Adrenal gland (tissue), 12 donors: Measurements from ENCODE around the gene CELF2. TPM values are rescaled to one million over a fixed set of nuclear protein-coding genes. Genes with fewer than 3 reads are reported as not detected.

Experiments used
- DNase-seq, 7 donors: peaks; one replicate each; pipeline ENCODE4 v3.0.0-alpha.2; 2019 to 2020
- H3K27ac ChIP-seq, 5 donors: fragments of 200-600 bp; sonication (generic) in 4 of 5; 1 replicate in 3 of 5; 2 replicates in 2 of 5; pipeline versions ENCODE4 v1.5.1 to v1.8.0; 2016 to 2020; ENCODE audit warnings: mild to moderate bottlenecking in 1 of 5
- H3K27me3 ChIP-seq: fragments of 200-600 bp; 2 replicates; pipeline ENCODE4 v1.8.0; 2021
- H3K36me3 ChIP-seq, 2 donors: fragments of 200-600 bp; replicated peaks in 1 of 2; 1 replicate in 1 of 2; 2 replicates in 1 of 2; pipeline versions ENCODE4 v1.5.1 to v1.8.0; 2018 to 2022
- H3K4me1 ChIP-seq, 2 donors: fragments of 200-600 bp; replicated peaks in 1 of 2; 1 replicate in 1 of 2; 2 replicates in 1 of 2; pipeline versions ENCODE4 v1.5.1 to v1.8.0; 2018 to 2021
- H3K4me3 ChIP-seq, 4 donors: fragments of 200-600 bp; sonication (generic) in 3 of 4; one replicate each; pipeline ENCODE4 v1.5.1; 2016 to 2018
- H3K9me3 ChIP-seq, 3 donors: fragments of 200-600 bp; sonication (generic) in 1 of 3; replicated peaks in 1 of 3; 1 replicate in 2 of 3; 2 replicates in 1 of 3; pipeline versions ENCODE4 v1.5.1 to v1.8.0; 2016 to 2021
- CTCF ChIP-seq, 6 experiments: fragments of 450-650 bp in 4 of 6; fragments of 200-600 bp in 2 of 6; sonication (generic) in 1 of 6; IDR thresholded peaks; 1 replicate in 5 of 6; 2 replicates in 1 of 6; pipeline versions ENCODE4 v1.5.1 to v1.8.0; 2016 to 2021; ENCODE audit warnings: antibody characterized with exemption in 6 of 6, mild to moderate bottlenecking in 2 of 6, moderate library complexity in 1 of 6
- POLR2A ChIP-seq, 2 donors: fragments of 450-650 bp; IDR thresholded peaks; one replicate each; pipeline ENCODE4 v1.6.1; 2017; ENCODE audit warnings: antibody characterized with exemption in 2 of 2, mild to moderate bottlenecking in 2 of 2, moderate library complexity in 1 of 2
- WGBS, 4 donors: extraction: QIAGEN DNeasy Blood & Tissue Kit in 2 of 4; methylation state at CpG; one replicate each; pipeline versions ENCODE4 v1.1.5 to v1.1.7; 2013 to 2017; 5-methylcytosine and 5-hydroxymethylcytosine counted together
- intact Hi-C, 2 donors: fragments of 100-400 bp; cut with DNase I; formaldehyde crosslinking; loops; one replicate each; pipeline versions ENCODE4 v1.14.1 to v1.15.0; 2022 to 2023
- polyA plus RNA-seq, 3 donors: library from polyadenylated mRNA; stranded (reverse); fragments of 200-250 nt in 2 of 3; fragments of 350-450 nt in 1 of 3; fragmentation: Illumina TruSeq in 1 of 3; extraction: RNeasy Lipid Tissue Mini Kit (QIAGEN cat#74804) in 1 of 3; gene quantifications; one replicate each; pipeline ENCODE4 v1.2.3, GENCODE V29; 2013 to 2014
- total RNA-seq, 9 donors: library from RNA; depleted of rRNA in 4 of 9; stranded (reverse); fragments of >200 nt in 4 of 9; fragments of 120-200 nt in 1 of 9; fragmentation: NEBNext Ultra II Directional in 1 of 9; extraction: Animal tissue kit (Norgen Biotek cat#: 25700) in 1 of 9; gene quantifications; one replicate each; pipeline versions ENCODE4 v1.1.0 to v1.2.4, GENCODE V29; 2013 to 2023
- donor health status: healthy with polysubstance abuse.
- donor health status: Bipolar disorder and iron deficiency.
- donor health status: DM: yes; HTN: yes; CAD: no.
- donor health status: DM: no; HTN: no; CAD: no.
- donor health status: DM: no; HTN: no; CAD: no.
- donor health status: DM: yes; HTN: yes; CAD: no.

Gene CELF2
- total and polyA plus RNA-seq, 12 donors, result 2.7 to 26.0 (median 10.3) TPM

DNA sequence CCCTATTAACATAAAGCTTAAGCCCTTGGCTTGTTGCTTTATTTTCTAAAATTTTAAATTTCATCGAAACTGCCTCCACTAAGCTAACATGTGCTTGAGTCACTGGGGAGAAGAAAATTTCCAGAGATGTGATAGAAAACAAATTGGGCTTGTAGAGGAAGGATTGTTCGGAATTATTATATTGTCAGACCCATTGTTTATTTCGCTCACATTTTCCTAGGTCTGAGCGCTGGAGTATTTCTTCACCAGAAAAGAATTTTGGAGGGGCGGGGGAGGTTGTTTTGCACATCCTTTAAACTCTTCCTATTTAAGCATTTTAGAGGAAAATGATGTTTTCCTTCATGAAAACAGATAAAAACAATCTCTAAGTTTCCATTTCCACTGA is 29.1 kb downstream of the CELF2 start:
- Histone ChIP-seq H3K36me3 (no peaks in the 10 kb centered on the region), H3K4me1 (peaks cover 0 to 3% of the 10 kb centered on the region in 2 donors), H3K9me3 (no peaks in the 10 kb centered on the region), H3K27ac (no peak overlapping the region), H3K27me3 (no peaks in the 10 kb centered on the region), H3K4me3 (no peak overlapping the region)
- intact Hi-C loops, result no loop called here
- 80 to 90% (median 86%) methylated on average over 5 of the region's 5 CpGs for whole genome bisulfite sequencing, 4 donors
- DNase-seq, result no peak
- no peak for TF ChIP-seq CTCF (IDR thresholded peaks at IDR 0.05)
- no peak for TF ChIP-seq POLR2A (IDR thresholded peaks at IDR 0.05)

DNA sequence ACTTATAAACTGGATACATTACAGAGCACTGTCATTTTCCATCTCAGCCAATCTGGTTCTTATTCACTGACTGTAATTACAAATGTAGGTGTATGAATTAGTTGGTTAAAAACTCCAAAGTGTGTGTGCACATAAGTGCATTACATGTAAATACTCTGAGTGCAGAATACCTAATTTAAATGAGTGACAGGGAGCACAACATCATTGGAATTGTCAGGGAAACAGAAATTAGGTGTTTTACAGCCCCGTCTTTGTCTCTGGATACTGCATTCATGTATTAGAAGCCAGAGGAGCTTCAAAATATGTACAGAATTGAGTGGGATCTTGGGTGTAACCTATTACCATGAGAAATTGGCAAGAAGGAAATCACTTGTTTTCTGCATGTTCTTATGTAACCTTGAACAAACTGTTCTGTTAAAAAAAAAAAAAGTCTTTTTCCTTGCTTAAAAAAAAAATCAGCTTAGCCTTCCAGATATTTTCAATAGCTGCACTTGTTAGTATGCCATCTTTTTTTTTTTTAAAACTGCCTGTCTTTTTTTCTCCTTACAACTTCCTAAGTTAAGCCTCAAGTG is 31.1 kb downstream of the CELF2 start:
- no peaks in the 10 kb centered on the region for H3K36me3 ChIP-seq
- no peak overlapping the region for H3K27ac ChIP-seq
- intact Hi-C loops, result no loop called here
- no peaks in the 10 kb centered on the region for H3K9me3 ChIP-seq
- H3K4me1 ChIP-seq, result peaks cover 0 to 3% of the 10 kb centered on the region in 2 donors
- no peak for TF ChIP-seq POLR2A (IDR thresholded peaks at IDR 0.05)
- no peak for TF ChIP-seq CTCF (IDR thresholded peaks at IDR 0.05)
- DNase-seq, result no peak
- no peaks in the 10 kb centered on the region for H3K27me3 ChIP-seq
- no peak overlapping the region for H3K4me3 ChIP-seq
- 21 to 78% (median 70%) methylated on average over 1 of the region's 1 CpG for WGBS, 4 donors

- peaks cover 0 to 3% of the 10 kb centered on the region in 2 donors for H3K4me1 ChIP-seq
- no peak overlapping the region for H3K4me3 ChIP-seq
- no peaks in the 10 kb centered on the region for H3K36me3 ChIP-seq
- no peak overlapping the region for H3K27ac ChIP-seq
- no peaks in the 10 kb centered on the region for H3K9me3 ChIP-seq
- no peak for DNase-seq
- TF ChIP-seq POLR2A (IDR thresholded peaks at IDR 0.05) (no peak), CTCF (IDR thresholded peaks at IDR 0.05) (no peak)
- intact Hi-C loops, result no loop called here
- 89 to 92% (median 90%) methylated on average over 5 of the region's 5 CpGs for WGBS, 4 donors
- H3K27me3 ChIP-seq, result no peaks in the 10 kb centered on the region
Observed at GRCh38 chr10:11049806-11050205, 32.1 kb downstream of the CELF2 start.

- Histone ChIP-seq H3K9me3 (no peaks in the 10 kb centered on the region), H3K27ac (no peak overlapping the region), H3K4me1 (peaks cover 0 to 3% of the 10 kb centered on the region in 2 donors), H3K36me3 (no peaks in the 10 kb centered on the region), H3K27me3 (no peaks in the 10 kb centered on the region), H3K4me3 (no peak overlapping the region)
- WGBS, 4 donors, result 78 to 87% (median 84%) methylated on average over 10 of the region's 10 CpGs
- DNase-seq, result no peak
- intact Hi-C loops, result no loop called here
- TF ChIP-seq POLR2A (IDR thresholded peaks at IDR 0.05), result no peak
- no peak for TF ChIP-seq CTCF (IDR thresholded peaks at IDR 0.05)
Observed at GRCh38 chr10:11050301-11051287, 32.9 kb downstream of the CELF2 start.
